OCI-LY1 (cell line): ENCODE results near the gene NUCB1.
"Not testable (repeated sequence)": the region's sequence is repeated elsewhere in the genome, so short reads cannot be mapped to it uniquely, and the experiment has no call there.

ENCODE experiments used
- H2AFZ ChIP-seq: fragments of 200-600 bp; sonication (generic), shearing (Covaris generic); 2 replicates; pipeline ENCODE4 v1.6.0; 2014; ENCODE audit warnings: antibody characterized with exemption, mild to moderate bottlenecking, low read length
- H3F3A ChIP-seq: fragments of 200-600 bp; sonication (generic), shearing (Covaris generic); 2 replicates; pipeline ENCODE4 v1.6.0; 2014; ENCODE audit warnings: mild to moderate bottlenecking, antibody characterized with exemption, low read length, moderate library complexity; ENCODE audit not compliant: insufficient read depth
- H3K27ac ChIP-seq: fragments of 200-600 bp; sonication (generic); 2 replicates; pipeline ENCODE4 v1.5.1; 2014; ENCODE audit warnings: low read length, mixed run types, mild to moderate bottlenecking, low read depth; ENCODE audit not compliant: poor library complexity, severe bottlenecking
- H3K27me3 ChIP-seq: fragments of 200-600 bp; sonication (generic); 2 replicates; pipeline ENCODE4 v1.6.0; 2014; ENCODE audit warnings: antibody characterized with exemption, mild to moderate bottlenecking, low read length, moderate library complexity; ENCODE audit not compliant: insufficient read depth
- H3K36me3 ChIP-seq: fragments of 200-600 bp; sonication (generic); 2 replicates; pipeline ENCODE4 v1.6.1; 2014; ENCODE audit warnings: mild to moderate bottlenecking, antibody characterized with exemption, low read length, moderate library complexity, mixed read lengths; ENCODE audit not compliant: insufficient read depth
- H3K4me1 ChIP-seq: fragments of 200-600 bp; sonication (generic); 2 replicates; pipeline ENCODE4 v1.5.1; 2014; ENCODE audit warnings: mild to moderate bottlenecking, low read length, moderate library complexity; ENCODE audit not compliant: insufficient read depth, severe bottlenecking
- H3K4me2 ChIP-seq: fragments of 200-600 bp; sonication (generic), shearing (Covaris generic); 2 replicates; pipeline ENCODE4 v1.6.1; 2014; ENCODE audit warnings: low read length
- H3K4me3 ChIP-seq: fragments of 200-600 bp; sonication (generic); 2 replicates; pipeline ENCODE4 v1.5.1; 2014; ENCODE audit warnings: low read length, low read depth, mild to moderate bottlenecking, mixed read lengths; ENCODE audit not compliant: poor library complexity, severe bottlenecking
- H3K79me2 ChIP-seq: fragments of 200-600 bp; shearing (Covaris generic); 2 replicates; pipeline ENCODE4 v1.6.1; 2016; ENCODE audit warnings: mixed run types, low read length, mixed read lengths; ENCODE audit not compliant: insufficient read depth
- H3K9ac ChIP-seq: fragments of 200-600 bp; sonication (generic), shearing (Covaris generic); 2 replicates; pipeline ENCODE4 v1.6.1; 2014; ENCODE audit warnings: mild to moderate bottlenecking, low read length, mixed read lengths
- H3K9me2 ChIP-seq: fragments of 200-600 bp; sonication (generic), shearing (Covaris generic); 2 replicates; pipeline ENCODE4 v1.6.1; 2014; ENCODE audit warnings: low read depth, mild to moderate bottlenecking, low read length, mixed read lengths
- H3K9me3 ChIP-seq: fragments of 200-600 bp; shearing (Covaris generic); 2 replicates; pipeline ENCODE4 v1.6.1; 2014; ENCODE audit warnings: low read length, mixed read lengths
- H4K20me1 ChIP-seq: fragments of 200-600 bp; sonication (generic), shearing (Covaris generic); 2 replicates; pipeline ENCODE4 v1.6.0; 2016; ENCODE audit warnings: mild to moderate bottlenecking, low read length; ENCODE audit not compliant: insufficient read depth
- EZH2 ChIP-seq: fragments of 200-600 bp; sonication (generic), shearing (Covaris generic); IDR thresholded peaks from 2 replicates; pipeline ENCODE4 v1.8.0; 2017; ENCODE audit warnings: borderline replicate concordance, mixed run types, mild to moderate bottlenecking, antibody characterized with exemption, low read length, moderate library complexity, mixed read lengths
- TF ChIP-seq, protein P1 (sequence below): fragments of 200-600 bp; sonication (generic), shearing (Covaris generic); IDR thresholded peaks from 2 replicates; pipeline ENCODE4 v1.5.1; 2017; ENCODE audit warnings: mild to moderate bottlenecking, antibody characterized with exemption, low read length, moderate library complexity, mixed read lengths

Gene NUCB1

DNA sequence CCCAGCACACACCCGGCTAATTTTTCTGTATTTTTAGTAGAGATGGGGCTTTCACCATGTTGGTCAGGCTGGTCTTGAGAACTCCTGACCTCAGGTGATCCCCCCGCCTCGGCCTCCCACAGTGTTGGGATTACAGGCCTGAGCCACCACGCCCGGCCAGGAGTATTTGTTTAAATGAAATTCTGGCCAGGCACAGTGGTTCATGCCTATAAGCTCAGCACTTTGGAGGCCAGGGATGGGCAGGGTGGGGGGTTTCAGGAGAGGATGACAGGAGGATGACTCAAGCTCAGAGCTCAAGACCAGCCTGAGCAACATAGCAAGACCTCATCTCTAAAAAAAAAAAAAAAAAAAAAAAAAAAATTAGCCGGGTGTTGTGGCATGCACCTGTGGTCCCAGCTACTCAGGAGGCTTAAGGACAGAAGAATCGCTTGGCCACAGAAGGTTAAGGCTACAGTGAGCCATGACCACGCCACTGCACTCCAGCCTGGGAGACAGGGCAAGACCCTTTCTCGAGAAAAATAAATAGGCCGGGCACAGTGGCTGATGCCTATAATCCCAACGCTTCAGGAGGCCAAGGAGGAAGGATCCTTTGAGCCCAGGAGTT is 25.2 kb downstream of the NUCB1 start:
- Histone ChIP-seq H3K36me3 (0 out of 2 replicates have a peak, but pooled peaks cover 7% of the 10 kb centered on the region), H3K4me1 (no peaks in the 10 kb centered on the region), H4K20me1 (no peaks in the 10 kb centered on the region), H3K9me2 (no peaks in the 10 kb centered on the region), H3K27ac (no peak overlapping the region), H3K4me3 (no peak overlapping the region), H3K4me2 (no peak overlapping the region), H3K9me3 (no peaks in the 10 kb centered on the region), H2AFZ (no peak overlapping the region), H3K27me3 (no peaks in the 10 kb centered on the region; the same call in 1 of the 2 replicates), H3F3A (no peaks in the 10 kb centered on the region), H3K79me2 (no peaks in the 10 kb centered on the region), H3K9ac (no peak overlapping the region)
- no peak for TF ChIP-seq EZH2
- TF ChIP-seq, protein P1, sequence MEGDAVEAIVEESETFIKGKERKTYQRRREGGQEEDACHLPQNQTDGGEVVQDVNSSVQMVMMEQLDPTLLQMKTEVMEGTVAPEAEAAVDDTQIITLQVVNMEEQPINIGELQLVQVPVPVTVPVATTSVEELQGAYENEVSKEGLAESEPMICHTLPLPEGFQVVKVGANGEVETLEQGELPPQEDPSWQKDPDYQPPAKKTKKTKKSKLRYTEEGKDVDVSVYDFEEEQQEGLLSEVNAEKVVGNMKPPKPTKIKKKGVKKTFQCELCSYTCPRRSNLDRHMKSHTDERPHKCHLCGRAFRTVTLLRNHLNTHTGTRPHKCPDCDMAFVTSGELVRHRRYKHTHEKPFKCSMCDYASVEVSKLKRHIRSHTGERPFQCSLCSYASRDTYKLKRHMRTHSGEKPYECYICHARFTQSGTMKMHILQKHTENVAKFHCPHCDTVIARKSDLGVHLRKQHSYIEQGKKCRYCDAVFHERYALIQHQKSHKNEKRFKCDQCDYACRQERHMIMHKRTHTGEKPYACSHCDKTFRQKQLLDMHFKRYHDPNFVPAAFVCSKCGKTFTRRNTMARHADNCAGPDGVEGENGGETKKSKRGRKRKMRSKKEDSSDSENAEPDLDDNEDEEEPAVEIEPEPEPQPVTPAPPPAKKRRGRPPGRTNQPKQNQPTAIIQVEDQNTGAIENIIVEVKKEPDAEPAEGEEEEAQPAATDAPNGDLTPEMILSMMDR, result no peak

DNA sequence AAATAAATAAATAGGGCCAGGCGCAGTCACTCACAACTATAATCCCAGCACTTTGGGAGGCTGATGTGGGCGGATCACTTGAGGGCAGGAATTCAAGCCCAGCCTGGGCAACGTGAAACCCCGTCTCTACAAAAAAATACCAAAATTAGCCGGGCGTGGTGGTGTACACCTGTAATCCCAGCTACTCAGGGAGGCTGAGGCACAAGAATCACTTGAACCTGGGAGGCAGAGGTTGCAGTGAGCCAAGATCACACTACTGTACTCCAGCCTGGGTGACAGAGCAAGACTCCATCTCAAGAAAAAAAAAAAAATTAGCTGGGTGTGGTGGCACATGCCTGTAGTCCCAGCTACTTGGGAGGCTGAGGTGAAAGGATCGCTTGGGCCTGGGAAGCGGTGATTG is 25.8 kb downstream of the NUCB1 start:
- H3K27ac ChIP-seq, H3K4me2 ChIP-seq, H3K9ac ChIP-seq, H4K20me1 ChIP-seq, H3K9me2 ChIP-seq, H3K27me3 ChIP-seq, H3K79me2 ChIP-seq, H3K9me3 ChIP-seq, H3K36me3 ChIP-seq, H3F3A ChIP-seq, H2AFZ ChIP-seq, H3K4me3 ChIP-seq, H3K4me1 ChIP-seq: not testable (repeated sequence)

DNA sequence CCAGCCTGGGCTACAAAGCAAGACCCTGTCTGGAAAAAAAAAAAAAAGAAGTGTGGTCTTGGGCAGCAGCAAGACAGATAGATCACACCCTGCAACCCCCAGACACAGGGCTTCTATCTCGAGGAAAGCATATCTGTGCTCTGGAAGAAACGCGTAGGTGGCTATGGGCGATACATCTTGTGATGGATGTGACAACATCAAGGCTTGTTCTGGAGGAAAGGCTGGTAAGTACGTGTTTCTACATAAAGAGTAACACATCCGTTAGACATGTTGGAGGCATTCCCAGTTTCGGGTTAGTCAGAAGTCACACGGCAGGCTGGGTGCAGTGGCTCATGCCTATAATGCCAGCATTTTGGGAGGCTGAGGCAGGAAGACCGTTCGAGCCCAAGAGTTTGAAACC is 26.8 kb downstream of the NUCB1 start:
- H2AFZ ChIP-seq, result no peak overlapping the region
- H3K9ac ChIP-seq, result no peak overlapping the region

DNA sequence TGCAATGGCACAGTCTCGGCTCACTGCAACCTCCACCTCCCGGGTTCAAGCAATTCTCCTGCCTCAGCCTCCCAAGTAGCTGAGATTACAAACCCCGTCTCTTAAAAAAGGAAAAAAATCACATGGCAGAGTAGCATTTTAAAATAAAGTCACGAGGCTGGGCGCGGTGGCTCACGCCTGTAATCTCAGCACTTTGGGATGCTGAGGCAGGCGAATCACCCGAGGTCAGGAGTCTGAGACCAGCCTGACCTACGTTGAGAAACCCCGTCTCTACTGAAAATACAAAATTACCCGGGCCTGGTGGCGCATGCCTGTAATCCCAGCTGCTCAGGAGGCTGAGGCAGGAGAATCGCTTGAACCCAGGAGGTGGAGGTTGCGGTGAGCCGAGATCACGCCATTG is 27.6 kb downstream of the NUCB1 start:
- H3K4me2 ChIP-seq, H3K36me3 ChIP-seq, H3K9ac ChIP-seq, H4K20me1 ChIP-seq, H3K9me3 ChIP-seq, H3F3A ChIP-seq, H3K4me3 ChIP-seq, H2AFZ ChIP-seq, H3K27me3 ChIP-seq, H3K9me2 ChIP-seq, H3K27ac ChIP-seq, H3K79me2 ChIP-seq, H3K4me1 ChIP-seq: not testable (repeated sequence)

More for the DNA sequence above, 26.8 kb downstream of the NUCB1 start:
- H3K4me2 ChIP-seq, result no peak overlapping the region
- H3K4me3 ChIP-seq, result no peak overlapping the region
- H3F3A ChIP-seq, result no peaks in the 10 kb centered on the region
- no peaks in the 10 kb centered on the region for H3K9me2 ChIP-seq
- no peaks in the 10 kb centered on the region for H3K79me2 ChIP-seq
- no peaks in the 10 kb centered on the region for H4K20me1 ChIP-seq
- TF ChIP-seq EZH2, result no peak
- TF ChIP-seq, protein P1, result no peak
- no peaks in the 10 kb centered on the region for H3K4me1 ChIP-seq
- no peaks in the 10 kb centered on the region; the same call in 1 of the 2 replicates for H3K27me3 ChIP-seq
- H3K27ac ChIP-seq, result no peak overlapping the region
- no peaks in the 10 kb centered on the region for H3K9me3 ChIP-seq
- H3K36me3 ChIP-seq, result no peaks in the 10 kb centered on the region
